Measurements from ENCODE around the gene GDF10.

The GDF10 gene

GRCh38 chr10:47357131-47357582, 57.2 kb downstream of the GDF10 start:
- DNase-seq = no peak

GRCh38 chr10:47357911-47358310, 57.9 kb downstream of the GDF10 start:
- no peak for DNase-seq

- DNase-seq = no peak
Measured at GRCh38 chr10:47358457-47358856, 58.5 kb downstream of the GDF10 start.

- DNase-seq = no peak
Measured at GRCh38 chr10:47359101-47359500, 59.1 kb downstream of the GDF10 start.

GRCh38 chr10:47359626-47360418, 59.8 kb downstream of the GDF10 start:
- no peak for DNase-seq

GRCh38 chr10:47360419-47361040, 60.5 kb downstream of the GDF10 start:
- no peak for DNase-seq

- no peak for DNase-seq
Measured at GRCh38 chr10:47361293-47361692, 61.3 kb downstream of the GDF10 start.

GRCh38 chr10:47362199-47362598, 62.2 kb downstream of the GDF10 start:
- no peak for DNase-seq

Data from DMS 273 treated with DMSO at 0.1 percent for 48 hours (cell line).